ENCODE measurements around the gene CCDC106.
A peak's percentile ranks its signal among the peaks of the same experiment; 100 is the strongest.

The CCDC106 gene

GRCh38 chr19:55638864-55639359, 9.1 kb upstream of the CCDC106 start:
- DNase-seq: peak; percentile 83

DNA sequence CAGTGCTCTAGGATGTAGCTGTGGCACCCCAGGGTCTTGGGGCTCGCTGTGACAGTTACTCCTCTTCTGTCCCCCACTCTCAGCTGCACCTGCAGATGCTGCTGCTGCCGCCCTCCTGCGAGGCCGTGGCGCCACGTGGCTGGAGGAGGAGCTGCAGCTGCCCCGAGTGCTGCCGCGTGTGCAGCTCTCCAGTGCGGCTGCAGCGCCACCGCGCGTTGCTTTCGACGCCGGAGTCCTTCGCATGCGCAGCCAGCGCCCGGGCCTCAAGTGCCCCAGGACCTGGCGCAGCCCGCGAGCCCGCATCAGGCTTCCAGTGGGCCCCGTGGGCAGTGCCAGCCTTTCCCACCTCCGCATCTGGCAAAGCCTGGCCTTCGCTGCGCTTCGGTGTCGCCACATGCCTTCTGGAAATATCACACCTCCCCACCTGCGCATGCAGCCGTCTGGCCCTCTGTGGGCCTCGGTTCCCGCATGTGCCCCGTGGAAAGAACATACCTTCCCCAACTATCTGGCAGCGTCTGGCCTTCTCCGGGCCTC, 7.9 kb upstream of the CCDC106 start:
- peak; percentile 77 for DNase-seq

- DNase-seq: peak; percentile 76
Measured at GRCh38 chr19:55640577-55641425, 7.2 kb upstream of the CCDC106 start, which contains the start of gene ZNF580. Gene ZNF580, plus strand, starts transcription at chr19:55641002. Its CDS starts 1,507 bp downstream, at chr19:55642509.

DNA sequence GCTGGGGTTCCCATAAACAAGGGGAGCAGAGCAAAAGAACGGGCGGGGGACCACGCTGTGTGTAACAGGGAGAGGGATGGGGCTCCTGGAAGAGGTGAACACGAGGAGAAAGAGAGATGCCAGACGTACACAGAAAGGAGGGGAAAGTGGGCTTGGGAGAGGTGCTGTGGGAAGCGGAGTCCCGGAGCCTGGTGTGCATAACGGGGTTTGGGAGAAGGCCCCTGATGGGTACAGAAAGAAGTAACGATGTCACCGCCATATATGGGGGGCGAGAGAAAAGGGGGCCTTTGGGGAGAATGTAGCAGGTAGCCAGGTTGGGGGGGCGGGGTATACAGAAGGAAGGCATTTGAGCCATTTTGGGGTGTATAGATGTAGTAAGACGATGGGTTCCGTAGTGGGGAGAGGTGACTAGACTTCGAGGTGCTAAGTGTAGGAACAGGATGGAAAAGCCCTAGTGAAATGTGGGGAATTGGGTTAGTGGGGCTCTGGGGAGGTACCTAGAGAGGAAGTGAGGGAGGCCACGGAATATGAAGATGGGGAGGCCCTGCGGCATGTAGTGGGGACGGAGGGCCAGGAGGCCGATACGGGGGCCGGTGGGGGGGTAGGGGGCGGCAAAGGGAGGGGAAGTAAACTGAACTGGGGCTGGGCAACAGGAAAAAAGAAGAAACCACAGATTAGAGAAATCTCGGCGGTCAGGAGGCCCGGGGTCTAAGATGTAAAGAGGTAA, 6.4 kb upstream of the CCDC106 start:
- peak; percentile 34 for DNase-seq

- no peak for DNase-seq
Measured at GRCh38 chr19:55642153-55643002, 5.6 kb upstream of the CCDC106 start.

DNA sequence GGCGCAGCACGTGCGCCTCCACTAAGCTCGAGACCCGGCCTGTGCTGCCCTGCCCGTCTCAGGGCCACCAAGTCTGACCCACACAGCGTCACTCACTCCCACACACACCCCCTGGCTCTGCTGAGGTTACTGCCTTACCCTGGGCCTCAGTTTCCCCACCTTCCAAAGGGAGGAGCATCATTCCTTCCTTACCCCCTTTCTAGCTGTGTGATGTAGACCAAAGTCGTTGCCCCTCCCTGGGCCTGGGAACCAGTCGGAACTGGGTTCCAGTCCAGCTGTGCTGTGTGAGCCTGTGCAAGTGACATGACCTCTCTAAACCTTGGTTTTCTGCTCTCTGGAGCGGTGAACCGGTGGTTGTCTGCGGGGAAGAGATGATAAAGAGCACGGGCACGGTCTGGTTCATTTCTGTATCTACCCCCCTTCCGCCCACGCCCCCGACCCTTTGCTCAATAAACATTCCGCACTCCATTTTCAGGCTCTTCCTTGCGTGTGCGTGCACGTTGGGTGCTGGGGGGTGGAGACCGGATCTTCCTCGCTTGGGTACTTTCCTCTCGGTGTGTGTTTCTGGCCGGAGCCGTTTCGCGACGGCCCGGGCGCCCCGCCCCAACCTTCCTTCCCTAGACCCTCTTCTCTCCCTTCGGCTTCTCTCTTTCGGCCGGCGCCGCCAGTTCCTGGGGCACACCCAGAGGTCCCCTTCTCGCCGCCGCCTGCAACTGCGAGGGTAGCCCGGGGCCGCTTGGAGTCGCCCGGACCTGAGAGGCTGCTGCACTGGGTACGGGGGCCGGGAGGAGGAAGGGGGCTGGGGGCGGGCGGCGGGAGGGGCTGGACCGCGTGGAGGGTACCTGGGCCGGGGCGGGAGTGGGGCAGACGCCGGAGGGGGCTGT, 4.8 kb upstream of the CCDC106 start, which contains the start of gene ZNF581:
ZNF581 (plus strand) TSS at position 647 of the 884 bp plus-strand sequence. CDS start 923 bp downstream, outside the sequence.
- peak; percentile 78 for DNase-seq

- no peak for DNase-seq
Measured at GRCh38 chr19:55643887-55644176, 4.2 kb upstream of the CCDC106 start.

DNA sequence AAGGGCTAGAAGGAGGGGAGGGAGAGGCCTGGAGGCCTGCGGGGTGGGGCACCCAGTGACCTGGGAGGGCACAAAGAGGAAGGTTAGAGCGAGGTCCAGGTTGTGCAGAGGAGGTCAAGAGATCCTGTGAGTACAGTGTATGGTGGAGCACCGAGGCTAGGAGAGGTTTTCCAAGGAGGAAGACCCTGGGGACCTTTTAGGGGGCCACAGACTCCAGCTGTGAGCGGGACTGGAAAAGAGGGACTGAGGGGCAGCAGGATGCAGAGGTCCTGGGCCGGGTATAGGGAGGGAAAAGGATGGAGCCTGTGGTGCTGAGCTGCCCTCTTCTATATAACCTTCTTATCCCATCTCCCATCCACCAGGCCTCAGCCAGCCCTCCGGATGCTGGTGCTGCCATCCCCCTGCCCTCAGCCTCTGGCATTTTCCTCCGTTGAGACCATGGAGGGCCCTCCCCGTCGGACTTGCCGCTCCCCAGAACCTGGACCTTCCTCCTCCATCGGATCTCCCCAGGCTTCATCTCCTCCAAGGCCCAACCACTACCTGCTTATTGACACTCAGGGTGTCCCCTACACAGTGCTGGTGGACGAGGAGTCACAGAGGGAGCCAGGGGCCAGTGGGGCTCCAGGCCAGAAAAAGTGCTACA, 3.7 kb upstream of the CCDC106 start:
- DNase-seq: no peak

GRCh38 chr19:55644842-55645511, 3.0 kb upstream of the CCDC106 start:
- DNase-seq: no peak

GRCh38 chr19:55645512-55645881, 2.5 kb upstream of the CCDC106 start:
- no peak for DNase-seq

DNA sequence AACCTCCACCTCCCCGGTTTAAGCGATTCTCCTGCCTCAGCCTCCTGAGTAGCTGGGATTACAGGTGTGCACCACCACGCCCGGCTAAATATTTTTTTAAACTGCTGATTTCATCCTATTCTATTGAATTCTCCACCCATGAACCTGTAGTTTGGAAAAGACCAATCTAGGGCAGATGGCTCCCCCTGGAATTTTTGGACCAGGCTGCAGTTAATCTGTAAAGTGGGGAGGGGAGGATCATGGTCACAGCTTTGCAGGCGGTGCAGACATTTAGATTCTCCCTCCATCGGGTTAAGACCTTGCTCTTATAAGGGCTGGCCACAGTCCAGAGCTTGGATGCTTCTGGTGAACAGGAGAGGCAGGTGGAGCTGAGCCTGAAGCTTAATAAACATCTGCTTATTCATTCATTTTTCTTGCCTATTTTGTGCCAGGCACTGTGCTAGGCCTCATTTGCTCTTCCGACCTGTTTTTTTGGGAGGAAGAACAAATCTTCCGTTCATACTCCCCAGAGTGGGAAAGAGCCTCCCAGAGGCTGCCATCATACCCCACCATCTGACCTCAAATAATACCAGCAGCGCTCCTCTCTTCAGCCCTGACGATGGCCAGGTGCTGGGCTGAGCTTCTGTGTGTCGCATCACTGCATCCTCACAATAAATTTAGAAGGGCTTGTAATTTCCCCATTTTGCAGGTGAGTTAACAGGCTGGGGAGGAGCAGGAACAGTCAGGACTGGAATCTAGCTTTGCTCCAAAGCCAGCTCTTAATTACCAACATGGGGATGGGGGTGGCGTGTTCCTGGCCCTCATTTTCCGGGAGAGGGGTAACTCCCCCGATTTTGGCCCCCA, 902 bp upstream of the CCDC106 start:
- no peak for DNase-seq

DNA sequence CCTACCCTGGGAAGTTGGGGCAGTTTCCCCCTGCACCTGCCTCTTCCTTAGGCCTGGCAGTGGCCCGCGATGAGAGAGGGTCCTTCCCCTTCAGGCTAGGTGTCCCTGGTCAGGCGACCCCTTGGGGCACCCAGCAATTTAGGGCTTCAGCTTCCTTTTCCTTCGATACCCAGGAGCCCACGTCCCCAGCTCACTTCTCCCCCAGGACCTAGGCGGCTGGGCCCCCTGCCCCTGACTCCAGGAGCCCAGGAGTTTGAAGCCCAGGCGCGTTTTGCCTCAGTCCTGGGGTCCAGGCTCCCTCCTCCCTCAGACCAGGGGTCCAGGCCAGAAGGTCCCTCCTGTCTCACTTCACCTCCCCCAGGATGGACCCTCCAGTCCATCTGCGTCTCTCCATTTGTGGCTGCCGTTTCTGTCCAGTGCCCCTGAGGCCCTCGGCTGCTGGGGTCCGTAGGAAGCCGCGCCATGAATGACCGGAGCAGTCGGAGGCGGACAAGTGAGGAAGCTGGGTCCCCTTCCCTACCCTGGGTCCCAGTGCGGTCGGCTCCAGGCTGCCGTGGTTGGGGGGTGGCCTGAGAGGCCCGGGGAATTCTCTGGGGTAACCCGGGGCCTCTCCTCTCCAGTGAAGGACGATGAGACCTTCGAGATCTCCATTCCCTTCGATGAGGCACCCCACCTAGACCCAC, 714 bp downstream of the CCDC106 start:
- DNase-seq: no peak

GRCh38 chr19:55649268-55650125, 1.5 kb downstream of the CCDC106 start:
- DNase-seq: no peak

DNA sequence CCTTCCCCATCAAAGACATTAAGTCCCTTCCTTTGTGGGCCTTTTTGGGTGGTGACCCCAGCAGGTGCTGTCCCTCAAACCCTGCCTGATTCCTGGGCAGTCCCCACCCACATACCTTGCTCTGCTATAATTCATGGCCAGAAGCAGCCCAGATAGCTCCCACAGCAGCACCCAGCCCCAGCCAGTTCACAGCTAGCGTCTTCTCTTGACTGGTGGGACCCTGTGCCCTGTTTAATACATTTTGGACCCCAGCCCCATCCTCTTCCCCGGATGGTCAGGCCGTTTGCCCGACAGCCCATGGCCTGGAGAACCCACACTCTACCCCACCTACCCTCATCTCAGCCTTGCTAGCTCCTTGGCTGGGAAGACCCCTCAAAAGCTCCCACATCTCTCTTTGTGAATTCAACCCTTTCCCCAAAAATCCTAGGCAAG, 2.1 kb downstream of the CCDC106 start:
- no peak for DNase-seq

GRCh38 chr19:55650602-55651230, 2.7 kb downstream of the CCDC106 start:
- no peak for DNase-seq

- no peak for DNase-seq
Measured at GRCh38 chr19:55651236-55651635, 3.2 kb downstream of the CCDC106 start.
